Measurements from ENCODE around the gene RIPK1. TPM values are rescaled to one million over a fixed set of nuclear protein-coding genes. Genes with fewer than 3 reads are reported as not detected.

The RIPK1 gene
- total and polyA plus RNA-seq, 9 of the 15 experiments (the other 6 are each of a cell fraction or from before 2014, with no cell fraction given), result 3.8 to 24.9 (median 17.7) TPM

- TF ChIP-seq ZNF449 (CRISPR knock-in tag; IDR thresholded peaks at IDR 0.05), result peak; percentile 64; the same call in 1 of the 2 replicates
- TF ChIP-seq SNRNP70 (optimal IDR thresholded peaks at IDR 0.05; ENCODE audit: low read depth, low read length), result no peak
- TF ChIP-seq ZSCAN32 (CRISPR knock-in tag; IDR thresholded peaks at IDR 0.05), result 0 out of 2 replicates have a peak, but pooled peaks have one; percentile 3
- TF ChIP-seq POLR2A (conservative IDR thresholded peaks at IDR 0.05), result peak; percentile 98
- no peak for TF ChIP-seq SRSF3 (IDR thresholded peaks at IDR 0.05; ENCODE audit: insufficient read depth, low read length)
- TF ChIP-seq CXXC5 (CRISPR knock-in tag; IDR thresholded peaks at IDR 0.05), result peak; percentile 75
- TF ChIP-seq ZNF717 (CRISPR knock-in tag; IDR thresholded peaks at IDR 0.05), result no peak
- TF ChIP-seq ZBED1 (IDR thresholded peaks at IDR 0.05), result peak; percentile 40; the same call in 1 of the 2 replicates
- peak; percentile 52; the same call in 1 of the 2 replicates for TF ChIP-seq ZEB2 (IDR thresholded peaks at IDR 0.05)
- peak; percentile 77; the same call in 1 of the 2 replicates for TF ChIP-seq TCF15 (CRISPR knock-in tag; IDR thresholded peaks at IDR 0.05)
- TF ChIP-seq FOXP1 (CRISPR knock-in tag; IDR thresholded peaks at IDR 0.05), result peak; percentile 92
- no peak; the same call in 1 of the 2 replicates for TF ChIP-seq PPARD (CRISPR knock-in tag; IDR thresholded peaks at IDR 0.05)
- no peak for TF ChIP-seq NELFE (IDR thresholded peaks at IDR 0.05; ENCODE audit: insufficient read depth, insufficient read length)
- peak; percentile 96 for TF ChIP-seq HMGN3 (IDR thresholded peaks at IDR 0.05; ENCODE audit: borderline replicate concordance, extremely low read depth, insufficient read length, low read depth, low read length)
- TF ChIP-seq TFAP4 (CRISPR knock-in tag; IDR thresholded peaks at IDR 0.05; ENCODE audit: borderline replicate concordance), result peak; percentile 97
- no peak for TF ChIP-seq CUX1 (CRISPR knock-in tag; IDR thresholded peaks at IDR 0.05)
- no peak for TF ChIP-seq NCOA2 (IDR thresholded peaks at IDR 0.05; ENCODE audit: partially characterized antibody in 2 of 2)
- peak; percentile 92 for TF ChIP-seq ETS1 (conservative IDR thresholded peaks at IDR 0.05; ENCODE audit: control insufficient read depth, low read depth, low read length)
- 0 out of 2 replicates have a peak, but pooled peaks have one; percentile 70 for TF ChIP-seq OTX1 (CRISPR knock-in tag; IDR thresholded peaks at IDR 0.05)
Measured at GRCh38 chr6:3023663-3024483, 44.4 kb upstream of the RIPK1 start (continued).
